ENCODE measurements around the gene RAB11FIP3. TPM values are rescaled to one million over a fixed set of nuclear protein-coding genes. Genes with fewer than 3 reads are reported as not detected.

Gene RAB11FIP3
- total RNA-seq, 1 donor: 25.3 TPM

- TF ChIP-seq, protein P1, sequence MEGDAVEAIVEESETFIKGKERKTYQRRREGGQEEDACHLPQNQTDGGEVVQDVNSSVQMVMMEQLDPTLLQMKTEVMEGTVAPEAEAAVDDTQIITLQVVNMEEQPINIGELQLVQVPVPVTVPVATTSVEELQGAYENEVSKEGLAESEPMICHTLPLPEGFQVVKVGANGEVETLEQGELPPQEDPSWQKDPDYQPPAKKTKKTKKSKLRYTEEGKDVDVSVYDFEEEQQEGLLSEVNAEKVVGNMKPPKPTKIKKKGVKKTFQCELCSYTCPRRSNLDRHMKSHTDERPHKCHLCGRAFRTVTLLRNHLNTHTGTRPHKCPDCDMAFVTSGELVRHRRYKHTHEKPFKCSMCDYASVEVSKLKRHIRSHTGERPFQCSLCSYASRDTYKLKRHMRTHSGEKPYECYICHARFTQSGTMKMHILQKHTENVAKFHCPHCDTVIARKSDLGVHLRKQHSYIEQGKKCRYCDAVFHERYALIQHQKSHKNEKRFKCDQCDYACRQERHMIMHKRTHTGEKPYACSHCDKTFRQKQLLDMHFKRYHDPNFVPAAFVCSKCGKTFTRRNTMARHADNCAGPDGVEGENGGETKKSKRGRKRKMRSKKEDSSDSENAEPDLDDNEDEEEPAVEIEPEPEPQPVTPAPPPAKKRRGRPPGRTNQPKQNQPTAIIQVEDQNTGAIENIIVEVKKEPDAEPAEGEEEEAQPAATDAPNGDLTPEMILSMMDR (IDR thresholded peaks at IDR 0.05; ENCODE audit: extremely low read depth, low read depth, low read length): no peak
- Histone ChIP-seq H3K36me3 (ENCODE audit: insufficient read depth, low read length) (no peaks in the 10 kb centered on the region), H3K27me3 (ENCODE audit: insufficient read depth, low read length) (no peaks in the 10 kb centered on the region), H3K4me2 (ENCODE audit: insufficient read depth, low read length) (no peak overlapping the region), H3K4me1 (ENCODE audit: insufficient read depth, low read length) (peaks cover 8% of the 10 kb centered on the region), H4K20me1 (ENCODE audit: insufficient read depth, low read length) (peaks cover 33% of the 10 kb centered on the region), H3K9me3 (ENCODE audit: low read depth, low read length) (no peaks in the 10 kb centered on the region), H3K79me2 (ENCODE audit: insufficient read depth, low read length) (peaks cover 46% of the 10 kb centered on the region), H3K4me3 (ENCODE audit: insufficient read depth, low read length) (no peak overlapping the region), H3K27ac (ENCODE audit: low read depth, low read length) (no peak overlapping the region), H2AFZ (ENCODE audit: low read length) (no peak overlapping the region)
- no peak for DNase-seq (ENCODE audit: insufficient read length, low spot score, missing footprints)
Measured at GRCh38 chr16:454397-454940, 29.0 kb downstream of the RAB11FIP3 start.

DNA sequence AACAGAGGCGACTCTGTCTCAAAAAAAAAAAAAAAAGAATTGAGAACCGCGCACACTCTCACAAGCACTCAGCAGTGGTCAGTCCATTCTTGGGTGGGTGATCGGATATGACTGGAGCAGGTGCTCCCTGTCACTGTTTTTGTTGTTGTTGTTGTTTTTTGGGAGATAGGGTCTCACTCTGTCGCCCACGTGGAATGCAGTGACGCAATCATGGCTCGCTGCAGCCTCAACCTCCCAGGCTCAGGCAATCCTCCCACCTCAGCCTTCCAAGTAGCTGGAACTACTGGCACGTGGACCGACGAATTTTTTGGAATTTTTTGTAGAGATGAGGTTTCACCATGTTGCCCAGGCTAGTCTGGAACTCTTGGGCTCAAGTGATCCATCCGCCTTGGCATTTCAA is 30.0 kb downstream of the RAB11FIP3 start:
- DNase-seq (ENCODE audit: insufficient read length, low spot score, missing footprints): no peak
- no peak overlapping the region for H3K4me2 ChIP-seq (ENCODE audit: insufficient read depth, low read length)
- no peak overlapping the region for H2AFZ ChIP-seq (ENCODE audit: low read length)

DNA sequence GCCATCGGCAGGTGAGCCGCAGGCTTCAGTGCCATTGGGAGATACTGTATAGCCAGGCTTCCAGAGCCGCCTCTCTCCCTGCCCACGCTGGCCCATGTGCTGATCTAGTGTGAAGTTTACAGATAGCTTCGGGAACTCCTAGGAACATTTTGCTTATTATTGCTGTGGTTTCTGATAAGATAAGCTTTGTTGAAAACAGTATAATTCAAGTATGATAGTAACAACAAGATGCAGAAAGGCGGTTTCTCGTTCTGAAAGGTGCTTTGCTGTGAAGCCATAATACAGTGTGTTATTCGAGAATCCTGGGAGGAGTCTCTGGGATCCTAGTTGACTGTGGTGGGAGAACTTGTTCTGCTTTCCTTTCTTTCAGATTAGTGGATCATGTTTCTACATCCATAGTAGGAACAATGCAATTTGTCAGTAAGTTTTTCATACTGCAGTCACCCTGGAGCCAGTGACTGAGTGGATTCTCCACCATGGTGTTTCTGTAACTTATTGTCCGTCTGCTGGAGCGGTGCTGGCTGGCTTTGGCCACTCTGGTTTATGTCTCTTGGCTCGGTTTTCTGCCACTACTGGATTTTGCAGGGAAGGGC is 31.5 kb downstream of the RAB11FIP3 start:
- Histone ChIP-seq H2AFZ (ENCODE audit: low read length) (no peak overlapping the region), H3K9me3 (ENCODE audit: low read depth, low read length) (no peaks in the 10 kb centered on the region), H4K20me1 (ENCODE audit: insufficient read depth, low read length) (peaks cover 31% of the 10 kb centered on the region), H3K79me2 (ENCODE audit: insufficient read depth, low read length) (peaks cover 51% of the 10 kb centered on the region), H3K4me2 (ENCODE audit: insufficient read depth, low read length) (peak overlapping the region; percentile 47), H3K4me1 (ENCODE audit: insufficient read depth, low read length) (peaks cover 8% of the 10 kb centered on the region), H3K36me3 (ENCODE audit: insufficient read depth, low read length) (no peaks in the 10 kb centered on the region), H3K27me3 (ENCODE audit: insufficient read depth, low read length) (no peaks in the 10 kb centered on the region), H3K4me3 (ENCODE audit: insufficient read depth, low read length) (peak overlapping the region; percentile 16), H3K27ac (ENCODE audit: low read depth, low read length) (peak overlapping the region; percentile 52)
- DNase-seq (ENCODE audit: insufficient read length, low spot score, missing footprints): peak; percentile 86
- TF ChIP-seq, protein P1 (IDR thresholded peaks at IDR 0.05; ENCODE audit: extremely low read depth, low read depth, low read length): no peak

More for the DNA sequence above, 30.0 kb downstream of the RAB11FIP3 start:
- Histone ChIP-seq H3K4me3 (ENCODE audit: insufficient read depth, low read length) (no peak overlapping the region), H3K9me3 (ENCODE audit: low read depth, low read length) (no peaks in the 10 kb centered on the region), H3K27ac (ENCODE audit: low read depth, low read length) (no peak overlapping the region), H3K79me2 (ENCODE audit: insufficient read depth, low read length) (peaks cover 45% of the 10 kb centered on the region), H3K36me3 (ENCODE audit: insufficient read depth, low read length) (no peaks in the 10 kb centered on the region), H3K27me3 (ENCODE audit: insufficient read depth, low read length) (no peaks in the 10 kb centered on the region), H3K4me1 (ENCODE audit: insufficient read depth, low read length) (peaks cover 8% of the 10 kb centered on the region), H4K20me1 (ENCODE audit: insufficient read depth, low read length) (peaks cover 29% of the 10 kb centered on the region)
- TF ChIP-seq, protein P1 (IDR thresholded peaks at IDR 0.05; ENCODE audit: extremely low read depth, low read depth, low read length): no peak

GRCh38 chr16:457732-458400 is 32.4 kb downstream of the RAB11FIP3 start:
- Histone ChIP-seq H3K4me3 (ENCODE audit: insufficient read depth, low read length) (no peak overlapping the region), H3K27me3 (ENCODE audit: insufficient read depth, low read length) (no peaks in the 10 kb centered on the region), H3K4me2 (ENCODE audit: insufficient read depth, low read length) (no peak overlapping the region), H3K79me2 (ENCODE audit: insufficient read depth, low read length) (peaks cover 54% of the 10 kb centered on the region), H2AFZ (ENCODE audit: low read length) (no peak overlapping the region), H3K4me1 (ENCODE audit: insufficient read depth, low read length) (peaks cover 8% of the 10 kb centered on the region), H4K20me1 (ENCODE audit: insufficient read depth, low read length) (peaks cover 33% of the 10 kb centered on the region), H3K27ac (ENCODE audit: low read depth, low read length) (peak overlapping the region; percentile 45), H3K36me3 (ENCODE audit: insufficient read depth, low read length) (peaks cover 2% of the 10 kb centered on the region), H3K9me3 (ENCODE audit: low read depth, low read length) (no peaks in the 10 kb centered on the region)
- TF ChIP-seq, protein P1 (IDR thresholded peaks at IDR 0.05; ENCODE audit: extremely low read depth, low read depth, low read length): no peak
- peak; percentile 70 for DNase-seq (ENCODE audit: insufficient read length, low spot score, missing footprints)

Data from osteoblast (primary cell).